Measurements from ENCODE around the gene CLMN. TPM values are rescaled to one million over a fixed set of nuclear protein-coding genes. Genes with fewer than 3 reads are reported as not detected.

CLMN gene
- total and polyA plus RNA-seq, 2 of the 4 experiments (the other 2 are of a cell fraction) = 0.10 to 0.18 TPM

GRCh38 chr14:95337041-95337595 lies 17.4 kb upstream of the CLMN start:
- no peak overlapping the region for H4K8ac ChIP-seq (ENCODE audit: low read depth in 2 of 2, low read length in 2 of 2)
- H3K56ac ChIP-seq (ENCODE audit: extremely low read depth, insufficient read depth, low read length) = no peak overlapping the region
- no peak overlapping the region for H4K91ac ChIP-seq (ENCODE audit: insufficient read depth, low read depth, low read length)
- H3K23ac ChIP-seq (ENCODE audit: low read depth, low read length) = no peak overlapping the region
- BruUV-seq (replicated peaks) = no TSS peak
- H2BK15ac ChIP-seq (ENCODE audit: low read depth, low read length) = no peak overlapping the region
- in situ Hi-C loops (cut with MboI; ENCODE audit: low sequenced_read_pairs) = no loop called here
- H4K20me1 ChIP-seq (ENCODE audit: insufficient read depth, low read length) = no peaks in the 10 kb centered on the region
- H2AK9ac ChIP-seq (replicated peaks; ENCODE audit: low read depth, low read length, poor library complexity) = no peak overlapping the region
- H3K4me3 ChIP-seq (ENCODE audit: insufficient read depth, low read depth, low read length) = no peak overlapping the region
- TF ChIP-seq CTCF (conservative IDR thresholded peaks at IDR 0.05; ENCODE audit: low read depth, low read length) = no peak
- TF ChIP-seq FOS (IDR thresholded peaks at IDR 0.05; ENCODE audit: low read depth, low read length) = no peak
- TF ChIP-seq NFE2L2 (IDR thresholded peaks at IDR 0.05; ENCODE audit: low read depth, low read length) = no peak
- TF ChIP-seq RAD21 (IDR thresholded peaks at IDR 0.05; ENCODE audit: low read length) = no peak
- no peak for TF ChIP-seq BHLHE40 (IDR thresholded peaks at IDR 0.05; ENCODE audit: low read depth, low read length)
- TF ChIP-seq MXI1 (IDR thresholded peaks at IDR 0.05; ENCODE audit: borderline replicate concordance, low read depth, low read length) = no peak
- no peaks in the 10 kb centered on the region for H3K9me3 ChIP-seq (ENCODE audit: control insufficient read depth, insufficient read depth, low read length)
- no peak overlapping the region for H2AK5ac ChIP-seq (ENCODE audit: low read depth, low read length)
- H3K14ac ChIP-seq (replicated peaks; ENCODE audit: low read depth, low read length) = no peak overlapping the region
- no peak overlapping the region for H4K5ac ChIP-seq (ENCODE audit: low read depth, low read length)
- H2BK120ac ChIP-seq (ENCODE audit: low read depth, low read length) = no peak overlapping the region
- ATAC-seq (ENCODE audit: low read depth) (no peak), DNase-seq (no peak)
- no peak overlapping the region for H3K18ac ChIP-seq (ENCODE audit: low read depth, low read length)
- dilution Hi-C loops (cut with HindIII; ENCODE audit: low sequenced_read_pairs, unreplicated experiment) = no loop called here
- H2AFZ ChIP-seq (replicated peaks; ENCODE audit: low read length, poor library complexity) = no peak overlapping the region
- H3K4me1 ChIP-seq (ENCODE audit: control insufficient read depth, insufficient read depth, low read length) = no peaks in the 10 kb centered on the region
- ChIA-PET POLR2A (ENCODE audit: unreplicated experiment) (no interaction called here), CTCF (no interaction called here)
- H3K4ac ChIP-seq (ENCODE audit: low read depth, low read length) = no peak overlapping the region
- no peak overlapping the region for H3K4me2 ChIP-seq (ENCODE audit: low read depth, low read length)
- no peaks in the 10 kb centered on the region for H3K9me1 ChIP-seq (ENCODE audit: insufficient read depth, low read length)
- H3K27me3 ChIP-seq (ENCODE audit: control insufficient read depth, insufficient read depth, low read length) = no peaks in the 10 kb centered on the region; the same call in 1 of the 2 replicates
- H3K9ac ChIP-seq (ENCODE audit: low read depth, low read length) = no peak overlapping the region
- intact Hi-C loops (cut with micrococcal nuclease) = no loop called here
- no peak overlapping the region for H2BK20ac ChIP-seq (ENCODE audit: low read depth, low read length)
- no peaks in the 10 kb centered on the region for H3K36me3 ChIP-seq (ENCODE audit: control insufficient read depth, insufficient read depth, low read length)
- no peaks in the 10 kb centered on the region for H3K79me1 ChIP-seq (ENCODE audit: low read depth in 1 of 2, low read length in 2 of 2)
- H3K27ac ChIP-seq (ENCODE audit: insufficient read depth, low read length) = no peak overlapping the region
- no peak overlapping the region for H2BK5ac ChIP-seq (ENCODE audit: low read depth, low read length, poor library complexity, severe bottlenecking)
- WGBS, 2 experiments (ENCODE audit: extremely low coverage in 2 of 2, insufficient read length in 1 of 2) = 52% methylated on average over 3 of the region's 10 CpGs; no CpG with 5 or more reads in 1 of the 2 experiments

Measured in IMR-90 (cell line).